ENCODE results near the gene MLST8. TPM values are rescaled to one million over a fixed set of nuclear protein-coding genes. Genes with fewer than 3 reads are reported as not detected.
"Not testable (repeated sequence)": the region's sequence is repeated elsewhere in the genome, so short reads cannot be mapped to it uniquely, and the experiment has no call there.

The MLST8 gene
- total RNA-seq, 2 donors from 2014 or later, result 16.6 to 21.4 TPM

DNA sequence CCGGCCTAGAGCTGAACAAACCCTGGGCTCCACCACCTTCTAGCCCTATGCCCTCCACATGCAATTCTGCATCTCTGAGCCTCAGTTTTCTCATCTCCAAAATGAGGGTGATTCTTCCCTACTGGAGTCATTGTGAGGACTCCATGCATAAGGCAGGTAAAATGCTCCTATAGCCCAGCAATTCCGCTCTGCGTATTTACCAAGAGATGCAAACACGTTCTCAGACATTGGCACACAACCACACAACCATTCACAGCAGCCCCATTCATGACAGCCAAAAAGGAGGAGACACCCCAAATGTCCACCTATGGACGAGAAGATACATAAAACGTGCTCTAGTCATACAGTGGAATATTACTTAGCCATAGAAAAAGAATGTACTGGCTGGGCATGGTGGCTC, 4.9 kb upstream of the MLST8 start:
- no peak for DNase-seq (ENCODE audit: low spot score)
- intact Hi-C loops (cut with DNase I), result loop anchor here in 1 of 2 donors (10.0 kb wide), 1 partner anchor 324 kb away; the partner anchor contains the start of gene AMDHD2

GRCh38 chr16:2203119-2203688, 2.0 kb upstream of the MLST8 start:
- intact Hi-C loops (cut with DNase I), result loop anchor here in 1 of 2 donors (10.0 kb wide), 1 partner anchor 322 kb away; the partner anchor contains the start of gene AMDHD2
- DNase-seq (ENCODE audit: low spot score), result not testable (repeated sequence)

DNA sequence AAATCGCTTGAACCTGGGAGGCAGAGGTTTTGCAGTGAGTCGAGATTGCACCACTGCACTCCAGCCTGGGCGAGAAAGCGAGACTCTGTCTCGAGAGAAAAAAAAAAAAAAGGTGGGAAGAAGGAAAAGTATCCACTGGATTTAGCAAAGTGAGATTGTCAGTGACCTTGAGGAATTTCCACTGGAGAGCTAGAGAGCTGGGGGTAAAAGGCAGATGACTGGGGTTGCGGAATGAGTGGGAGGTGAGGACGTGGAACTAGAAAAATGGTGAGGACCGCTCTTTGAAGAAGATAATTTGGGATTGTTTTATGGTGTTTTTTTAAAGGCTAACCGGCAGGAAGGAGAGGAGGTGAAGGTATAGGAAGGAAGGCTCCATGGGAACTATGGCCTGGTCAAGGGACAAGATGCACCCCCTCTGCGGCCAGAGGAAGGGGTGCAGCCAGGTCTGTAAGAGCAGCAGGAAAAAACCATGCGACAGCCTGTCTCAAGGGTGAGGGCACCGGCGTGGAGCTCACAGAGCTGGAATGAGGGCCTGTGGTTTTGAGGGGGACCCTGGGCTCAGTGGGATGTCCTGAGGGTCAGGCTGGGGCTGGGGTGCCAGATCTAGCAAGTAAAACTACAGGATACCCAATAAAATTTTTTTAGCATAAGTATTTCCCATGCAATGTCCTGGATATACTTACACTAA, 694 bp upstream of the MLST8 start:
- DNase-seq (ENCODE audit: low spot score), result no peak
- intact Hi-C loops (cut with DNase I), result loop anchor here in 1 of 2 donors (10.0 kb wide), 1 partner anchor 320 kb away; the partner anchor contains the start of gene AMDHD2

- intact Hi-C loops (cut with DNase I), result loop anchor here in 1 of 2 donors (10.0 kb wide), 1 partner anchor 319 kb away; the partner anchor contains the start of gene AMDHD2
- DNase-seq (ENCODE audit: low spot score), result no peak
Measured at GRCh38 chr16:2205967-2206313, 686 bp downstream of the MLST8 start.

GRCh38 chr16:2206420-2206779, 1.1 kb downstream of the MLST8 start:
- intact Hi-C loops (cut with DNase I), result loop anchor here in 1 of 2 donors (10.0 kb wide), 1 partner anchor 318 kb away; the partner anchor contains the start of gene AMDHD2

GRCh38 chr16:2206780-2207433, 1.7 kb downstream of the MLST8 start:
- no peak for DNase-seq (ENCODE audit: low spot score)
- intact Hi-C loops (cut with DNase I), result loop anchor here in 1 of 2 donors (10.0 kb wide), 1 partner anchor 318 kb away; the partner anchor contains the start of gene AMDHD2

More at GRCh38 chr16:2206420-2206779, 1.1 kb downstream of the MLST8 start:
- no peak for DNase-seq (ENCODE audit: low spot score)

DNA sequence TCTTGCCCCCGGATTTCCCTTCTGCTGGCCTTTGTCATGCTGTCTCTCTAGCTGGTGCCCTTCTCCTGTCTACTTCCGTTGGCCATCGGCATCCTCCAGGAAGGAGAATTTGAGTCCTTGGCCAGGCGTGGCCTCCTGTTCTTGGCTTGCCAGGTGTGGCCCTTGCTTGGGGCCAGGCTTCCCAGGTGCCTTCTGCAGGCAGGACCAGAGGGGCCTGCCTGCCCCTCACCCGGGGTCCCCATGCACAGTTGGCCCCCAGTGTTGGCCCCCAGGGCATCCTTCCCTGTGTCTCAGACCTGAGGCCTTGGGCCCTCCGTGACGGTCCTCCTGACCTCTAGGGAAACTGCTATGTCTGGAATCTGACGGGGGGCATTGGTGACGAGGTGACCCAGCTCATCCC, 2.6 kb downstream of the MLST8 start:
- intact Hi-C loops (cut with DNase I), result loop anchor here in 1 of 2 donors (10.0 kb wide), 1 partner anchor 317 kb away; the partner anchor contains the start of gene AMDHD2
- no peak for DNase-seq (ENCODE audit: low spot score)

- intact Hi-C loops (cut with DNase I), result loop anchor here in 1 of 2 donors (10.0 kb wide), 1 partner anchor 316 kb away; the partner anchor contains the start of gene AMDHD2
- DNase-seq (ENCODE audit: low spot score), result no peak
Measured at GRCh38 chr16:2208308-2208707, 3.1 kb downstream of the MLST8 start.

DNA sequence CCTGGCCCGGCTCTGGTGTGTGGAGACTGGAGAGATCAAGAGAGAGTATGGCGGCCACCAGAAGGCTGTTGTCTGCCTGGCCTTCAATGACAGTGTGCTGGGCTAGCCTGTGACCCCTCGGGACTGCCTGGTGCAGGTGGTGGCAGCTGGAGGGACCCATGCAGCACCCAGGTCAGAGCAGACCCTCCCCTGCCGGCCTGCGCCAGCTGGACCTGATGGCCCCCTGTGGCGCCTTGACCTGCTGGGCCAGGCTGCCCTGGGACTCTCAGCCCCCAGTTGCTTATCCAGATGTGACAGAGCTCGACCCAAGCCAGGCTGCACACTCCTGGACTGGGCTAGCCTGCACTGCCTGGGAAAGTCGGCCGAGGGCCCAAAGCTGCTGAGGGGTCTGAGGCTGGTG, 3.5 kb downstream of the MLST8 start:
- no peak for DNase-seq (ENCODE audit: low spot score)
- intact Hi-C loops (cut with DNase I), result loop anchor here in 1 of 2 donors (10.0 kb wide), 1 partner anchor 316 kb away; the partner anchor contains the start of gene AMDHD2

DNA sequence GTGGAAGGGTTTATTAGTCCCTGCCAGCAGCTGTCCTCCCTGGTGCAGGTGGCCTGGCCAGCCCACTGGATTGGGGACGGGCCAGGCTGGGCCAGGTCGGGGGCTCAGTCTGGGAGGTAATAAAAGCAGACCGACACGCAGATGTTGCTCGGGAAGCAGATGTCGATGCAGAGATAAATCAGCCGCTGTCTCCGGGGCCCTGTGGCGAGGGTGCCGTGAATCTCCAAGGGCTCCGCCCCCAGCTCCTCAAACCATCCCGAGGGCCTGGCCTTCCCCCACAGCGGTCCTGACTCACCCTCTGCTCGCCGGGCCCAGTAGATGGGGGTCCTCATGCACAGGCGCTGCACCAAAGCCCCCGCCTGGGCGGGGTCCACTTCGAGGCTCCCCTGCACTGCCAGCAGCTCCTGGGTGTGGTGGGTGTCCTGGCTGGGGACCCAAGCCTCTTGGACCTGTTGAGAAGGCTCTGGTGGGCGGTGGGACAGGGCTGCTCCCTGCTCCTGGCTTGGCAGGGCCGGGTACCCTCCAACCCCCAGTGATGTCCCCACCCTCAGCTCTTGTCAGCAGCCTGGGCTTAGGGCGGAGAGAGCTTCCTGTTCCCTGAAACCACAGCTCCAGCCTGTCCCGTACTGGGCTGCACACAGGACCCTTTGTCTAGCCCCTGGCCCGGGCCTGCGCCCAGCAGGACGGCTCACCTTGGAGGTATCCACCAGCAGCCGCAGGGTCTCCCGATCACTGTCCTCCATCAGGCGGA, 4.2 kb downstream of the MLST8 start:
- intact Hi-C loops (cut with DNase I), result loop anchor here in 1 of 2 donors (10.0 kb wide), 1 partner anchor 315 kb away; the partner anchor contains the start of gene AMDHD2
- no peak for DNase-seq (ENCODE audit: low spot score)

GRCh38 chr16:2210009-2210332, 4.7 kb downstream of the MLST8 start:
- intact Hi-C loops (cut with DNase I), result no loop called here
- no peak for DNase-seq (ENCODE audit: low spot score)

- intact Hi-C loops (cut with DNase I), result no loop called here
- DNase-seq (ENCODE audit: low spot score), result no peak
Measured at GRCh38 chr16:2210386-2211365, 5.4 kb downstream of the MLST8 start, which contains the start of gene BRICD5. BRICD5 (minus strand) TSS chr16:2210863; CDS start chr16:2210833, 30 bp downstream.

DNA sequence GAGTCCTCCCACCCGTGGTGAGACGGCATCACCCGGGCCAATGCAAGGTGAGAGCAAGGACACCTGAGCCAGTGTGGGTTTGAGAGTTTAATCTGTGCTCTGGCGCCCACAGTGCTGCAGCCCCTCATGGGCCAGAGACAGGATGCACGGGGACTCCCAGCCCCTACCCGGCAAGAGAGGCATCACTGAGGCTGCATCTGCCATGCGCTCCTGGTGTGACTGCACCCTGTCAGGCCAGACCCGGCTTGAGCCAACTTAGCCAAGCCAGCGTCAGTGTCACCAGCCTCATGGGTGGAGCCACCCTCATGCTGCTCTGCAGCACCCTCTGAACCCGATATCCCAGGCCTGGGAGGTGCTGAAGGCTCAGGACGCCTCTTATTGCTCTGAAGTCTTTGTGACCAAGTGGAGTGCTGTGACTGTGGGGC, 6.7 kb downstream of the MLST8 start:
- intact Hi-C loops (cut with DNase I), result no loop called here
- no peak for DNase-seq (ENCODE audit: low spot score)

DNA sequence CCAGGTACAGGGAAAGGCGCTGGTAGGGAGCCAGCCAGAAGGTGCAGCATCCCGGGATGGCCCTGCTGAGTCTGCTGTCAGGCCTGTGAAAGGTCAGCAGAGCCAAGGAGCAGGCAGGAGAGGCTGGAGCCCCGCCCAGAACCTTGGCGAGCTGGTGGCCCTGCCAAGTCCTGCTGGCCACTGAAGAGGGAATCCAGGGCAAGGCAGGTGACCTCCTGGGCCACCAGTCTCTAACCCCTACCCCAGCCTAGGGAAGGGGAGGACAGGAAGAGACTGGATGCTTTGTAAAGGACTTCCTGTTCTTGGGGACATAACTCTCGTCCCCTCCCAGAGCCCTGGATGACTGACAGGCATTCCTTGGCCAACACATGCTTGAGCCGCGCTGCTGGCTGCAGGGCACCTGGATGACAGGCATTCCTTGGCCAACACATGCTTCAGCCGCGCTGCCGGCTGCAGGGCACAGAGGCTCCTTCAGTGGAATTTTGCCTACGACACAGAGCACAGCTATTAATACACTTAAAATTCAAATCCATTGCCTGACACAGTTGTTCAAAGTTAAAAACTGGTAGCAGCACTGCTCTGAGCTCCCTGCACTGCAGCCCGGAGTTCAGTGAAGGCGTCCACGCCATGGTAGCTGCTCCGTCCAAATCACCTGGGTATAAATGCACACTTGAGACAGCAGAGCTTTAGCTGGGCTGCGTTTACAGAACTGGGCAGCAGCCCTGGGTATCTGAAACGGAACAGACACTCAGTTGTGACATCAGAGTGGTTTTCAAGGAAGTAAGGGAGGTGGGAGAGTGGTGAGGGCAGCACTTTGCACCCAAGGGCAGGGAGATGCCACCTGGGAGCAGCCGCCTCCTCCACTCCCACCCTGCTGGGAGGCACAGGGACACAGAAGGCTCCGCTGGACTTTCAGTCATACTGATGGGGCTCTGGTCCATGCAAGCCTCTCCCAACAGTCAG, 7.4 kb downstream of the MLST8 start:
- DNase-seq (ENCODE audit: low spot score), result no peak

GRCh38 chr16:2213817-2214718, 8.8 kb downstream of the MLST8 start:
- no peak for DNase-seq (ENCODE audit: low spot score)
- intact Hi-C loops (cut with DNase I), result no loop called here

More for the DNA sequence above, 7.4 kb downstream of the MLST8 start:
- intact Hi-C loops (cut with DNase I), result no loop called here

- intact Hi-C loops (cut with DNase I), result no loop called here
- no peak for DNase-seq (ENCODE audit: low spot score)
Measured at GRCh38 chr16:2214719-2214968, 9.4 kb downstream of the MLST8 start, which contains the start of gene PGP. PGP (minus strand) TSS chr16:2214840; CDS start chr16:2214777, 63 bp downstream.
